Measurements from ENCODE around the gene CDK5RAP1. TPM values are rescaled to one million over a fixed set of nuclear protein-coding genes. Genes with fewer than 3 reads are reported as not detected.

CDK5RAP1 gene
- total and polyA plus RNA-seq, 2 of the 4 experiments (the other 2 are of a cell fraction), result 23.9 to 28.1 TPM

DNA sequence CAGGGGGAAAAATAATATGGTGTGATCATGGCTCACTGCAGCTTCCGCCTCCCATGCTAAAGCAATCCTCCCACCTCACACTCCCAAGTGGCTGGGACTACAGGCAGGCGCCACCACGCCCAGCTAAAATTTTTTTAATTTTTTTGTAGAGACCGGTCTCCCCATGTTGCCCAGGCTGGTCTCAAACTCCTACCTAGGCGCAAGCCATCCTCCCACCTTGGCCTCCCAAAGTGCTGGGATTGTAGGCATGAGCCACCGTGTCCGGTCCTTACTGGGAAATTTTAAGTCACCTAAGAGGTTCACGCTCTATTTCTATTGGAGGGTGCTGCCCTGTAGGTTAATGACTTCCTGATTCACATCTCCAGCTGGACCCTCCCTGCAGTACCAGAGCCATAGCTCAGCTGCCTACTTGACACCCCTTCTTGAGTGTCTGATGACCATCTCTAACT, 626 bp upstream of the CDK5RAP1 start:
- H2BK5ac ChIP-seq (ENCODE audit: low read depth, low read length, poor library complexity, severe bottlenecking), result peak overlapping the region; percentile 93
- peak; percentile 61 for ATAC-seq (ENCODE audit: low read depth)
- no peak for TF ChIP-seq RFX5 (IDR thresholded peaks at IDR 0.05; ENCODE audit: low read depth, low read length)
- no peak overlapping the region; the same call in 1 of the 2 replicates for H3K23ac ChIP-seq (ENCODE audit: low read depth, low read length)
- H2AK5ac ChIP-seq (ENCODE audit: low read depth, low read length), result no peak overlapping the region
- in situ Hi-C loops (cut with MboI; ENCODE audit: low sequenced_read_pairs), result no loop called here
- peaks cover 14 to 53% of the 10 kb centered on the region in 2 experiments for H3K79me1 ChIP-seq (ENCODE audit: low read depth in 1 of 2, low read length in 2 of 2)
- H4K20me1 ChIP-seq (ENCODE audit: insufficient read depth, low read length), result no peaks in the 10 kb centered on the region; the same call in 1 of the 2 replicates
- intact Hi-C loops (cut with micrococcal nuclease), result no loop called here
- no peak for DNase-seq
- no TSS peak for BruUV-seq (replicated peaks)
- H3K4me2 ChIP-seq (ENCODE audit: low read depth, low read length), result peak overlapping the region; percentile 64
- H4K5ac ChIP-seq (ENCODE audit: low read depth, low read length), result peak overlapping the region; percentile 27
- H2BK15ac ChIP-seq (ENCODE audit: low read depth, low read length), result no peak overlapping the region
- ChIA-PET CTCF (no interaction called here), POLR2A (ENCODE audit: unreplicated experiment) (interaction anchor here (1.0 kb wide), 1 partner anchor 10 kb away, joined by 7 read pairs; no protein-coding TSS in a partner anchor)
- dilution Hi-C loops (cut with HindIII; ENCODE audit: low sequenced_read_pairs, unreplicated experiment), result no loop called here
- peak overlapping the region; percentile 33 to 69; a peak in 3 of 4 replicates for H4K8ac ChIP-seq (ENCODE audit: low read depth in 2 of 2, low read length in 2 of 2)
- peak overlapping the region; percentile 48 for H2AFZ ChIP-seq (replicated peaks; ENCODE audit: low read length, poor library complexity)
- H3K14ac ChIP-seq (replicated peaks; ENCODE audit: low read depth, low read length), result no peak overlapping the region
- H3K18ac ChIP-seq (ENCODE audit: low read depth, low read length), result no peak overlapping the region
- H3K27ac ChIP-seq (ENCODE audit: insufficient read depth, low read length), result no peak overlapping the region
- peak overlapping the region; percentile 70 for H2AK9ac ChIP-seq (replicated peaks; ENCODE audit: low read depth, low read length, poor library complexity)
- no peaks in the 10 kb centered on the region for H3K9me3 ChIP-seq (ENCODE audit: control insufficient read depth, insufficient read depth, low read length)
- no peak overlapping the region for H2BK120ac ChIP-seq (ENCODE audit: low read depth, low read length)
- H3K4me1 ChIP-seq (ENCODE audit: control insufficient read depth, insufficient read depth, low read length), result peaks cover 8% of the 10 kb centered on the region
- WGBS, 2 experiments (ENCODE audit: extremely low coverage in 2 of 2, insufficient read length in 1 of 2), result 60% methylated on average over 1 of the region's 8 CpGs; no CpG with 5 or more reads in 1 of the 2 experiments
- peaks cover 11% of the 10 kb centered on the region; the same call in 1 of the 2 replicates for H3K9me1 ChIP-seq (ENCODE audit: insufficient read depth, low read length)
- H3K56ac ChIP-seq (ENCODE audit: extremely low read depth, insufficient read depth, low read length), result peak overlapping the region; percentile 42; the same call in 1 of the 2 replicates
- no peak overlapping the region for H4K91ac ChIP-seq (ENCODE audit: insufficient read depth, low read depth, low read length)
- no peak overlapping the region; the same call in 1 of the 2 replicates for H3K4ac ChIP-seq (ENCODE audit: low read depth, low read length)
- peak overlapping the region; percentile 20; the same call in 1 of the 2 replicates for H3K9ac ChIP-seq (ENCODE audit: low read depth, low read length)
- H3K27me3 ChIP-seq (ENCODE audit: control insufficient read depth, insufficient read depth, low read length), result no peaks in the 10 kb centered on the region
- H3K4me3 ChIP-seq (ENCODE audit: insufficient read depth, low read depth, low read length), result peak overlapping the region; percentile 91
- H3K36me3 ChIP-seq (ENCODE audit: control insufficient read depth, insufficient read depth, low read length), result peaks cover under 1% of the 10 kb centered on the region
- H2BK20ac ChIP-seq (ENCODE audit: low read depth, low read length), result no peak overlapping the region

Data from IMR-90 (cell line).